Occipital lobe (tissue), 2 donors: ENCODE results near the gene FMN1. TPM values are rescaled to one million over a fixed set of nuclear protein-coding genes. Genes with fewer than 3 reads are reported as not detected.

Experiments
- DNase-seq: peaks from one replicate; lab custom pipeline; 2025; lab: John Stamatoyannopoulos, UW
- total RNA-seq: library from RNA; depleted of rRNA; stranded (reverse); fragments of >200 nt; gene quantifications from one replicate; pipeline ENCODE4 v1.2.3, GENCODE V29; 2014

Gene FMN1, protein sequence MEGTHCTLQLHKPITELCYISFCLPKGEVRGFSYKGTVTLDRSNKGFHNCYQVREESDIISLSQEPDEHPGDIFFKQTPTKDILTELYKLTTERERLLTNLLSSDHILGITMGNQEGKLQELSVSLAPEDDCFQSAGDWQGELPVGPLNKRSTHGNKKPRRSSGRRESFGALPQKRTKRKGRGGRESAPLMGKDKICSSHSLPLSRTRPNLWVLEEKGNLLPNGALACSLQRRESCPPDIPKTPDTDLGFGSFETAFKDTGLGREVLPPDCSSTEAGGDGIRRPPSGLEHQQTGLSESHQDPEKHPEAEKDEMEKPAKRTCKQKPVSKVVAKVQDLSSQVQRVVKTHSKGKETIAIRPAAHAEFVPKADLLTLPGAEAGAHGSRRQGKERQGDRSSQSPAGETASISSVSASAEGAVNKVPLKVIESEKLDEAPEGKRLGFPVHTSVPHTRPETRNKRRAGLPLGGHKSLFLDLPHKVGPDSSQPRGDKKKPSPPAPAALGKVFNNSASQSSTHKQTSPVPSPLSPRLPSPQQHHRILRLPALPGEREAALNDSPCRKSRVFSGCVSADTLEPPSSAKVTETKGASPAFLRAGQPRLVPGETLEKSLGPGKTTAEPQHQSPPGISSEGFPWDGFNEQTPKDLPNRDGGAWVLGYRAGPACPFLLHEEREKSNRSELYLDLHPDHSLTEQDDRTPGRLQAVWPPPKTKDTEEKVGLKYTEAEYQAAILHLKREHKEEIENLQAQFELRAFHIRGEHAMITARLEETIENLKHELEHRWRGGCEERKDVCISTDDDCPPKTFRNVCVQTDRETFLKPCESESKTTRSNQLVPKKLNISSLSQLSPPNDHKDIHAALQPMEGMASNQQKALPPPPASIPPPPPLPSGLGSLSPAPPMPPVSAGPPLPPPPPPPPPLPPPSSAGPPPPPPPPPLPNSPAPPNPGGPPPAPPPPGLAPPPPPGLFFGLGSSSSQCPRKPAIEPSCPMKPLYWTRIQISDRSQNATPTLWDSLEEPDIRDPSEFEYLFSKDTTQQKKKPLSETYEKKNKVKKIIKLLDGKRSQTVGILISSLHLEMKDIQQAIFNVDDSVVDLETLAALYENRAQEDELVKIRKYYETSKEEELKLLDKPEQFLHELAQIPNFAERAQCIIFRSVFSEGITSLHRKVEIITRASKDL (N-terminal part only)
- total RNA-seq, result 3.9 TPM

DNA sequence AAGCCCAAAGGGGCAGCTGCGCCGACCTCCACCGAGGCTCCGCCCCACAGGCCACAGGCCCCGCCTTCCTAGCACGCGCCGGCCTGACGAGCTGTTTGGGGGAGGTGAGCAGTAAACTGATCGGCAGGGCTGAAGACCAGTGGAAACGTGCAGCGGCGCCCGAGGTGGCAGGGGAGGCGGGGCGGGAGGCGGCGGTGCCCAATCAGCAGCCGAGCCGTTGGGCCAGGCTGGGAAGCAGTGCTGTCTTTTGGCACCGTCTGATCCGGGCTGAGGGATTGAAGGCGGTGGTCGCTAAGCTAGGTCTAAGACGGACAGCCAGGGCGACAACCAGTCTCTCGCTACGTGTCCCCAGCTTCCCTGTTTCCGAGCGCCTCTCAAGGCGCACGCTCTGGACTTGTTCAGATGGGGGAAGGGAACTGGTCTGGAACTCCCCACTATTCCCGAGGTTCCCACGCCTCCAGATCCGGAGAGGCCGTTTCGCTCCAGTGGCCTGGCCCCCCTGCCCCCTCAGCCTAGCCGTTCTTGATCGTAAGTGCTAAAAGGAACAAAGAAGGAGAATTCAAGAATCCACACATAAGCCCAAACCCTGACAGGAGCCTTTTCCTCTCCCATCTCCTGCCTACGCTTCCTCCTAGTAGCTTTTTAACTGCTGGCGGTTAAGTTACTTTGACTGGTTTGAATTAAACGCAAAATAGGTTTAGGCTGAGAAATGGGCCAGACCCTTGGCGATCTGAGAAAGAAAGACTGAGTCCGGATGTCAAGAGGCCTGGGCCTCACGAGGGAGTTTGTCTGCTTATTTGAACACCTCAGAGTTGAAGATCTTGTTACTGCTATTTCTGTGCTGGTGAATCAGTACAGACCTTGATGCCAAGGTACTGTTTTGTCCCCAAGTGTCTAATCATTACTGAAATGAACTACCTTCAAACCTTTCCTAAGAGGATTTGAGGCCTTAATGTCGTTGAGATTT lies at the start of gene FMN1:
FMN1 (minus strand) TSS at position 11 of the 967 bp plus-strand sequence. CDS start 39,800 bp downstream, outside the sequence.
- peak; percentile 96 for DNase-seq

DNA sequence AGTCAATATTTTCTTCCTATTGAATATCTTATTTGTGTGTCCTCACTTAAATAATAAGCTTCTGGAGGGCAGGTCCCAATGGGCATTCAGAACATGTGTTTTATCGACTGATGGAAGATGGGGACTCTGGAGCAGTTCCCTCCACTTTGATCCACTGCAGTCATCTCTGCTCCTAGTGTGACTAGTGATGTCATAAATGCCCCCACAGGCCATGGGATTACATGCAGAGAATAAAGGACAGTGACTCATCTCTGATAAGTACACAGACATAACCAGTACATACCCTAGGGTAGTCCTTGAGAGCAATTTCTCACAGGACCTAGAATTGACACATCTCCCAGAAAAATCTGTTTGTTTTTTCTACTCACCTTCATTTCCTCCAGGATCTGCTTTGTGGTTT lies 49.4 kb upstream of the FMN1 start:
- no peak for DNase-seq

DNA sequence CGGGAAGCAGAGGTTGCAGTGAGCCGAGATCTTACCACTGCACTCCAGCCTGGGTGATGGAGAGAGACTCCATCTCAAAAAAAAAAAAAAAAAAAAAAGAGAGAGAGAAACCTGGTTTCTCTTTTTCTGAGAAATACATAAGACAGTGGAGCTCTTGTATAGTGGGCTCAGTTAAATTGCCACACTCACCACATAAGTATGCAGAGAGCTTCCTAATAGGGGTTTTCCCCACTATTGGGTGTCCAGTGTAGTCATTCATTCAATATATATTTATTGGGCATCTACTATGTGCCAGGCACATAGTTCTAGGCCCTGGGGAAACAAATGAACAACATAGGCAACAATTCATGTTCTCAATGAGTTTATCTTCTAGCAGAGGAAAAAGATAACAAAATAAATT lies 48.9 kb upstream of the FMN1 start:
- no peak for DNase-seq

DNA sequence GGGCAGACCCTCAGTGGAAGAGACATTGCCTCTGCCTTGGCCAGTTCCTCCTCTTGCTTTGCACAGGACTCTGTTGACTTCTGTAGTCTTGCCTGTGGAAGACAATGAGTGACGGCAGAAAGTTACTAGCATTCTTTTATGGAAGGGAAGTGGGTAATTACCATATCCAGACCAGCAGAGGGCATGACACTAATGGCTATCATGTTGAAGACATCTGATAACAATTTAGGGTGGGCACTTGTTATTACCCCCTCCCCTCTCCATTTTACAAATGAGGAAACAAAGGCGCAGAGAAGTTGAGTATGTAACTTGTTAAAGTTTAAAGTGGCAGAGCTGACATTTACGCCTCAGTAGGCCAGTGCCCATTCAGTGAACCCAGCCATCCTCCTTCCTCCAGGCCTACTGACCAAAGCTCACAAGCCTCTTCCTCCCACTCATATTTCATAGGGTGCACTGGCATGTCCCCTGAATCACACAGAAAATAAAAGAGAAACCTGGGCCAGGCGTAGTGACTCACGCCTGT lies 48.2 kb upstream of the FMN1 start:
- DNase-seq, result no peak

DNA sequence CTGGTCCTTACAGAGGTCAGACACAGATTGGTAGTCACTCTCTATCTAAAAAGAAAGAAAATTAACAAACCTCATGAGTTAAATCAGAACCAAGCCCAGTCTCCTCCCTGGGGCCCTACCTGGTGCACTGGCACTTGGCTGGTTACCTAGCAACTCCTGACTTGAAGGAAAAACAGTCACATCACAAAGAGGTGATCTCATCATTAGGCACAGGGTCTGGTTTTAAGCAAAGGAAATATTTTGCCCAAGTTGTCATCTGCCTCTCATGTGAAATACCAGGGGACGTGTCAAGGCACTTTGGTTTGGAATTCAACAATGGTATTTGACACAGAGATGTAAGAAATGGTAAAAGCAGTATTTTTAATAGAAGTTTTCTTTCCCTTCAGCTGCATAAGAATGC lies 47.7 kb upstream of the FMN1 start:
- DNase-seq, result no peak

DNA sequence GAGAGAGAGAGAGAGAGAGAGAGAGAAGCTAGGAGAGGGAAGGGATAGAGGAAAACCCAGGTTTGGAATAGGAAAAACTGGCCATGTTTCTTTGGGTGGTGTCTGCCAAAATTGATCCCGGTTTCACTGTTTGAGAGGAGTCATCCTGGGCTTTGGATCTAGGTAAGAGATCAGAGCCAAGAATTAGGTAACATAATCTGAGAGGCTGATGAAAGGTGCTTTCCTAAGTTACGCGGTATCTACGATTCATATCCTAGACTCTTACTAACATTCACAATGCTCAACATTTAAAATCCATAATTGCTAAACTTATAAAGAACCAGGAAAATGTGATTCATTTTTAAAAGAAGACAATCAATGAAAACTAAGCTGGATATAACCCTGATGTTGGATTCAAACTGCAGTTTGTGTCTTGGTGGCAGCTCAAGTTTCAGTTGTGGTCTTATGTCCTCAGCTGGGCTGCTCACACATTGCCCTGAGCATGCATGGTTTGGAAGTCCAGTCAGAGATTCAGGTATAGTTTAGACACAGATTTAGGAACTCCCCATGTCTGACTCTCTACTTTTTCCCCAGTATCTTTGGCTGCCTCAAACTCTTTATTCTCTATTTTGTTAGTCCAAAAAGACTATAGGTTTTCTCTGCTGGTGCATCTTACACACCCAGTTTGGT lies 42.5 kb upstream of the FMN1 start:
- no peak for DNase-seq

DNA sequence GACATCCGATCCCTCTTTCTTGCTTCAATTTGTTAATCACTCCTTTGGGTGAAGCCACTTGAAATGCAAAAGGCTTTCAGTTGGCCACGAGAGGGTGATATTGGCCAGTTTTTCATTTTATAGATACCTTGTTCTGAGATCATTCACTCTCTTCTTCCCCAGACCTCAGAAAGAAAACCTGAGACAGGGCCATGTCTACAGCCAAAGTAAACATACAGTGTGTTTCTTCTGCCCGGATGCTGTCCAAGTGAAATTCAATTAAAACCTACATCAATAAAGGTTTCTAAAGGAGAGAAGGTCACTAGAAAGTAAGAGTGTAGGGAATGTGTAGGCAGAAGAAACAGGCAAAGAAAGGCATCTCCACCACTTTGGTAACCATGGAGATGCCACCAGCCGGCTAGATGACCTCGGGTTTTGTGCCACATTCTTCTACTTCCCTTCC lies 39.5 kb upstream of the FMN1 start:
- no peak for DNase-seq

DNA sequence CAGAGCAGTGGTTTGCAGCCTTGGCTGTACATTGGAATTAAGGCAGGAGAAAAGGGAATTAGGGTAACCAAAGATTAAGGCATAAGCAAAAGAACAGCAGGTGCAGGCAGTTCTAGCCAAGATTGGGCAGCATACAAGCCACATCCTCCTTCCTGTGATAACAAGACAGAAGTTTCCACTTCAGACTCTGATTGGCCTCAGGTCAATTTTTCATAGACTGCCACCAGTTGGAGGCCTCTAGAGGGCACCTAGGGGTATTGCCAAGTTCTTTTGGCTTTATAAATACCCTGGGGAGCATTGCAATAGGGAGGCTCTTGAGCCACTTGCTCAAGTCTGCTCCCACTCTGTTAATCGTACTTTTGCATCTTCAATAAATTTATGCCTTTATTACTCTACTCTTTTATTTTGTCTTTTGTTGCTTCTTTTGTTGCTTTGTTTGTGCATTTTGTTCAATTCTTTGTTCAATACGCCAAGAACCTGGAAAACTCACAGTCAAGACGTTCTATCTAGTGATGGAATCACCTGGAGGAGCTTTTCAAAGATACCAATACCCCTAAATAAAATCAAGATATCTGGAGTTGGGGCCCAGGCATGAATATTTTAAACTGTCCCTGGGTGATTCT lies 32.2 kb upstream of the FMN1 start:
- no peak for DNase-seq

DNA sequence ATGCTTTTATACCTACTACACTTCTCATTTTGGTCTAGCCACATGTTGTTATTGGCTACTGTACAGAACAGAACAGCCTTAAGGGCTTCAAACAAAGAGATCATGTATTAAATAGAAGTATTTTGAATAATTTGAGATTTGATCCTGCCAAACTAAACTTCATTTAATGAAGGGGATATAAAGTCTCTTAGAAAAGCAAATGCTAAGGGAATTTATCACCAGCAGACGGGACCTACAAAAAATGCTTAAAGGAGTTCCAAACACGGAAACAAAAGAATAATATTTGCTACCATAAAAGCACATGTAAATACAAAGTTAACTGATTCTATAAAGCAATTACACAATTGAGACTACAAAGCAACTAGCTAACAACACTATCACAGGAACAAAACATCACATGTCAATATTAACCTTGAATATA lies 23.6 kb upstream of the FMN1 start:
- DNase-seq, result no peak

DNA sequence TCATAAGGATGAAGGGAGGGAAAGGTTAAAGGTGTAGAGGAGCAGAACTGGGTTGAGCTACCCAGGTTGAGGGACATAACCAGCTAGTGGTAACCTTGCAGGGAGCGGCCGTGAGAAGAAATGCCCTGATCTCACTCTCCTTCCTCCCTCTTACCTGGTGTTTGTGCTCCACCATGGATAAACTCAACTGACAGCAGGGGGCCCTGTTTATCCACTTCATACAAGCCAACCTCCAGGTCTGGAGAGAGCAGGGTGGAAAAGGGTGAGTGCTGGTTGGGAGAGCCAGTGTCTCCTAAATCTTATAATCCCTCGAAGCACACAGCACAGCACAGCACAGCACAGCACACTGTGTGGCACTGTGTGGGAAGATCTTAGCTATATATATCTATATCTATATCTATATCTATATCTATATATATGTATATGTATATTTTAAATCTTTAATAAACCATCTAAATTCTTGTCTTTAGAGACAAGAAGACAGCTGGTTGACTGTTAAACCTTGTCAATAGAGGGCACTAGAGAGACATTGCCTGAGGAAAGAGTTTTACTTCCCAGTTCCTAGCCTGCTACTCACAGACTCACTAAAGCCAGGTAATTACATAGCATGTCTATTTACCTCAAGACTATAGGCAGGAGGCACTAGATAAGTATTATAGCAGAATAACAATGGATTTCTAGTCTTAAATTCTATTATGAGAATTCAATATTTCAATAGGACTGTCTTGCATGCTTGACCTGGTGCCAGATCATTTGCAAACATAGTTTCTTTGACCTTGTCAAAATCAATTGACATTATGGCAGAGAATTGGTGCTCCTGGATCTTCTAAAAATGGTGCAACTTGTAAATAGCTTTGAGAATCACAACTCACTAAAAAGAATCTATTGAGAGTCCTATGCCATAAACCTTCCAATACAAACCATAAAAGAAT lies 21.7 kb upstream of the FMN1 start:
- DNase-seq, result no peak

DNA sequence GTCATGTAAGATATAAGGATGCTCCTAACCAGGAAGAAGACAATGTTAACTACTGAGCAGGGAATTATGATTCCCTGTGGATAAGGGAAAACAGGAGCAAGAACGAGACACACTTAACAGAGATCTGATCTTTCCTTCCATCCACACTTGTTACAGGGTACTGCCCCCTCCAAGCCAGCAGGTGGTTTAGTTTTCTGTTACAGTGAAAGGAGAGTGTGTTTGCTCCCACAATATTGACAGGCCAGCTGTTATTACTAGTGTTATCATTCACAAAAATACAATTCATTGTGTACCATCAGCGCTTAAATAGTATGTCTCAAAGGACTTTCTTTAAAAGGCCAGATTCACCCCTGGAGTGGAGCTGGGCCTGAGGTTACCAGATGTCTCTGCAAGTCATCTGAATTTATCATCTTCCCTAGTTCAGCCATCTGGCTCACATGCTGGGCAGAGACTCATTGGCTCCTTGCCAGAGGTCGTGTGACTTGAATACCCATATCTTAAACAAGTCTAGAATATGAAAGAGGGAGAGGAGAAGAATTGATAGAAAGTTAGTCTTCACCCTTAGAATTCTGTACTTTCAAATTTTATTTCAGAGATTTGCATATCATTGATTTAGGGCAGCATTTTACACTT lies 16.8 kb upstream of the FMN1 start:
- DNase-seq, result no peak

DNA sequence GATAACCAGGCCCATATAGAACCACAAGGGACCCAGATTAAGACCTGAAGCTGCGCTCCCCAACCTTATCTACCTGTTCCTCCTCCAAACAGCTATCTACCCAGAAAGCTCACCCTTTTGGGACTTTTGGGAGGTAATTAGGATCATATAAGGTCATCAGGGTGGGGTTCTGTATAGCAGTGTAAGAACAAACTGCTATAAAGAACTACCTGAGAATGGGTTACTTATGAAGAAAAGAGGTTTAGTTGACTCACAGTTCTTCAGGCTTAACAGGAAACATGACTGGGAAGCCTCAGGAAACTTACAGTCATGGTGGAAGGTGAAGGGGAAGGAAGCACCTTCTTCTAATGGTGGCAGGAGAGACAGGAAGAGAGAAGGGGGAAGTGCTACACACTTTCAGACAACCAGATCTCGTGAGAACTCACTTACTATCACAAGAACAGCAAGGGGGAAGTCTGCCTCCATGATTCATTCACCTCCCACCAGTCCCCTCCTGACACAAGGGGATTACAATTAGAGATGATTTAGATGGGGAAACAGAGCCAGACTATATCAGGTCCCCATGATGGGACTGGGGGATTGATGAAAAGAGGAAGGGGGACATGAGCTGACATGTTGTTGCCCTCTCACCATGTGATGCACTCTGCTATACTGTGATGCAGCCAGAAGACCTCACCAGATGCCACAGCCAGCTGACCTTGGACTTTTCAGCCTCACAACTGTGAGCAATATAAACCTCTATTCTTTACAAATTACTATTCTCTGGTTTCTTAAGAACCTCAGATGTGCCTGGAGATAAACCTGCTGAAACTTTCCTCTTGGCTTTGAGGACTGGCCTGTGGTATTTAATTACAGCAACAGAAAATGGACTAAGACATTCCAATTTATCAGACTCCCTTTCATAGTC lies 15.3 kb upstream of the FMN1 start:
- DNase-seq, result no peak

DNA sequence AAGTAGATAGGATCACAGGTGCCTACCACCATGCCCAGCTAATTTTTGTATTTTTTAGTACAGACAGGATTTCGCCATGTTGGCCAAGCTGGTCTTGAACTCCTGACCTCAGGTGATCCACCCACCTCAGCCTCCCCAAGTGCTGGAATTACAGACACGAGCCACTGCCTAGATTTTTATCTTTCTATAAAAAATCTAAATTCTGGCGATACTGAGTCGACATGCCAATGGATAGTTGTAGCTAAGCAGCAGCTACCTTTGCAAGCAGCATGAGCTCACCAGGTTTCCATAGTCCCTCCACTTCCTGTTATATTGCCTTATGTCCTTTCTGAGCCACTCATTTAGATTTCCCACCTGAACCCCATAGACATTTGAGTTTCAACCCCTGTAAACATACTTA lies 13.1 kb upstream of the FMN1 start:
- no peak for DNase-seq

DNA sequence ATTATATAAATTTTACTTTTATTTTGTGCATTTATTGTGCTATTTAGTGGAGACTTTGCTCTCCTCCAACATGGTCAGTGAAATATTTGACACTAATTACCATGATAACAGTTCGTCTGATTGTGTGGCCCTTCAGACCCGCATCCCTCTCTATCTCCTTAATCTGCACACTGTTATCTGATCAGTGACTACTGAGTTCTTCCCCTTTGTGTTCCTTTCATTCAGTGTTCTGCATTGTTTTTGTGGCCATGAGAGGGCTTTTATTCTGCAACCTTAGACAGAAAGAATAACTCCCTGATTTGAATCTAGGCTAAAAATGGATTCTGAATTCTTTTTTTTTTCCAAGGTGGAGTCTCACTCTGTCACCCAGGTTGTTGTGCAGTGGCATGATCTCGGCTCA lies 11.9 kb upstream of the FMN1 start:
- no peak for DNase-seq

DNA sequence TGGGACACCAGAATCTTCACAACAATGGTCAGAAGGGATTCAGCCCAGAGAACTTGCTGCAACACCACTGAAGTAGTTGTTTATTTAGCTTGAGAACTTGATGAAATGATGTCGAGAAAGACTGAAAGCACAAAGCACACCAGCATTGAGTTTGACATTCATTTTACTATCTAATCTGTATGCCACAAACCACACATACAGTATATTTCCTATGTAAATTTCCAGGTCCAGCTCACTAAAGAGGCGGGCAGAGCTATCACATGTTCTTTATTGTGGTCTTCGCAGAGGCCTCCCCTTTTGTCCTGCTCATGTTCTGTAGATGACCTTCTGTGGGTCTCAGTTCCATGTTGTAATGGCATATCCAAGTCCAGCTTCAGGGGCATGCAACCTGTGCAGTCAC lies 10.4 kb upstream of the FMN1 start:
- DNase-seq, result no peak

DNA sequence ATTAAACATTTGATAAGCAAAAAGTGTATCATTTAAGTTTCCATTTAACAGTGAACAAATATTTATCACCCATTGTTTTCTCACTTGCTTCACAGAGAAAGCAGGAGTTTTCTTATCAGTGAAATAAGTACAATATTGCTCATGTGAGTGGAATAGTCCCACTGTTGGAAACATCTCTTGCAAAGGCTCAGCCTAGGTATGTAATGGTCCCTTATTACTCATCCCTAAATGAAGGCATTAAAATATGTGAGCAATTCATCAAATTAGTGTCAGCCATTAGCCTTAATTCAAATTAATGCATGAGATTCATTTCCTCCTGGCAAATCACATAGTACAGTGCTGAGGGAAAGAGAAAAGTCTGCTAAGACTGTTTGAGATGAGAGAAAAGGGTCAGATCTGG lies 9.6 kb upstream of the FMN1 start:
- no peak for DNase-seq
